SU-DHL-6 (cell line): Measurements from ENCODE around the gene SAMD10.

Experiments used
- EZH2phosphoT487 ChIP-seq: fragments of 200-600 bp; sonication (generic), shearing (Covaris generic); conservative IDR thresholded peaks from 2 replicates; pipeline ENCODE4 v1.6.1; 2018; ENCODE audit warnings: mild to moderate bottlenecking, antibody characterized with exemption, low read length, moderate library complexity, mixed read lengths
- TF ChIP-seq, protein P1 (sequence below): fragments of 200-600 bp; sonication (generic); IDR thresholded peaks from one replicate; pipeline ENCODE4 v1.5.1; 2017; ENCODE audit warnings: antibody characterized with exemption, mild to moderate bottlenecking, low read length, moderate library complexity; ENCODE audit not compliant: insufficient read depth, poor library complexity, severe bottlenecking

DNA sequence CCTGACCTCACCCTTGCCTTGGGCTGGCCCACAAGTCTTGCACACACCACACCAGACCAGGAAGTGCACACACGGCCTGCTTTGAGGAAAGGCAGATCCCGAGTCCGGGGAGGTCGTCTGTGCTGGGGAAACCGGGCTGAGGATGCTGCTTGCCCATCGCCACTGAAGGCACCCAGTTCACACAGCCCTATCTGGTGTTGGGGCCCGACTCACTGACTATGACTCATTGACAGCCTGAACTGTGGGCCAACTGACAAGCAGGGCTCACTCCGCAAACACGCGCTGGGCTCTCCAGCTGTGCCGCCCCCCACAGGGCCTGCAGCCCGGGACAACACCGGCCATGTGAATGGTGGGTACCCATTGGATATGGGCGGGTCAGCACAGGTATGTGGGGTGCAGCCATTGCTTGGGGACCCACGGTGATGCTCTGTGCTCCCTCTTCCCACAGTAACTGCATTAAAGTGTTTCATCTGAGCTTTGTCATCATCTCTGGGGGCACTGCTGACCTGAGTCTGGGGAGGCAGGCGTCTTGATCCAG lies 1.6 kb downstream of the SAMD10 start:
- no peak for TF ChIP-seq EZH2phosphoT487
- TF ChIP-seq, protein P1, sequence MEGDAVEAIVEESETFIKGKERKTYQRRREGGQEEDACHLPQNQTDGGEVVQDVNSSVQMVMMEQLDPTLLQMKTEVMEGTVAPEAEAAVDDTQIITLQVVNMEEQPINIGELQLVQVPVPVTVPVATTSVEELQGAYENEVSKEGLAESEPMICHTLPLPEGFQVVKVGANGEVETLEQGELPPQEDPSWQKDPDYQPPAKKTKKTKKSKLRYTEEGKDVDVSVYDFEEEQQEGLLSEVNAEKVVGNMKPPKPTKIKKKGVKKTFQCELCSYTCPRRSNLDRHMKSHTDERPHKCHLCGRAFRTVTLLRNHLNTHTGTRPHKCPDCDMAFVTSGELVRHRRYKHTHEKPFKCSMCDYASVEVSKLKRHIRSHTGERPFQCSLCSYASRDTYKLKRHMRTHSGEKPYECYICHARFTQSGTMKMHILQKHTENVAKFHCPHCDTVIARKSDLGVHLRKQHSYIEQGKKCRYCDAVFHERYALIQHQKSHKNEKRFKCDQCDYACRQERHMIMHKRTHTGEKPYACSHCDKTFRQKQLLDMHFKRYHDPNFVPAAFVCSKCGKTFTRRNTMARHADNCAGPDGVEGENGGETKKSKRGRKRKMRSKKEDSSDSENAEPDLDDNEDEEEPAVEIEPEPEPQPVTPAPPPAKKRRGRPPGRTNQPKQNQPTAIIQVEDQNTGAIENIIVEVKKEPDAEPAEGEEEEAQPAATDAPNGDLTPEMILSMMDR, result no peak
